Esophagus squamous epithelium (tissue), 5 donors: ENCODE results near the gene GALM. TPM values are rescaled to one million over a fixed set of nuclear protein-coding genes. Genes with fewer than 3 reads are reported as not detected.

Experiments used
- DNase-seq: peaks from one replicate; lab custom pipeline; 2025; lab: John Stamatoyannopoulos, UW
- H3K27ac ChIP-seq, 4 donors: fragments of 200-600 bp; sonication (generic); one replicate each; pipeline ENCODE4 v1.5.1; 2016 to 2019; ENCODE audit warnings: mild to moderate bottlenecking in 1 of 4
- H3K27me3 ChIP-seq, 4 donors: fragments of 200-600 bp; sonication (generic); 1 replicate in 3 of 4; 2 replicates in 1 of 4; pipeline versions ENCODE4 v1.5.1 to v1.6.0; 2017 to 2021; ENCODE audit warnings: antibody characterized with exemption in 1 of 4
- H3K36me3 ChIP-seq, 3 donors: fragments of 200-600 bp; sonication (generic); one replicate each; pipeline ENCODE4 v1.5.1; 2016 to 2019
- H3K4me1 ChIP-seq, 3 donors: fragments of 200-600 bp; sonication (generic); one replicate each; pipeline ENCODE4 v1.5.1; 2017 to 2019
- H3K4me3 ChIP-seq, 4 donors: fragments of 200-600 bp; sonication (generic); 1 replicate in 3 of 4; 2 replicates in 1 of 4; pipeline ENCODE4 v1.5.1; 2016 to 2019; ENCODE audit warnings: mild to moderate bottlenecking in 2 of 4, moderate library complexity in 1 of 4
- H3K9me3 ChIP-seq, 3 donors: fragments of 200-600 bp; sonication (generic); one replicate each; pipeline ENCODE4 v1.5.1; 2016 to 2019
- intact Hi-C: fragments of 100-400 bp; cut with DNase I; formaldehyde crosslinking; loops from one replicate; pipeline ENCODE4 v1.15.0; 2022
- total RNA-seq, 4 donors: library from RNA; depleted of rRNA; stranded (reverse); fragments of >200 nt; gene quantifications; one replicate each; pipeline ENCODE4 v1.1.0, GENCODE V29; 2016
- TF ChIP-seq, protein P1 (sequence below), 6 experiments: fragments of 450-650 bp in 4 of 6; fragments of 200-600 bp in 2 of 6; sonication (generic) in 2 of 6; IDR thresholded peaks; one replicate each; pipeline ENCODE4 v1.5.1; 2016 to 2019; ENCODE audit warnings: antibody characterized with exemption in 6 of 6, mild to moderate bottlenecking in 4 of 6, moderate library complexity in 4 of 6
- donor health status: DM: yes; HTN: yes; CAD: no.

Gene GALM
- total RNA-seq, 4 donors from 2014 or later, result 2.6 to 10.5 (median 4.8) TPM

DNA sequence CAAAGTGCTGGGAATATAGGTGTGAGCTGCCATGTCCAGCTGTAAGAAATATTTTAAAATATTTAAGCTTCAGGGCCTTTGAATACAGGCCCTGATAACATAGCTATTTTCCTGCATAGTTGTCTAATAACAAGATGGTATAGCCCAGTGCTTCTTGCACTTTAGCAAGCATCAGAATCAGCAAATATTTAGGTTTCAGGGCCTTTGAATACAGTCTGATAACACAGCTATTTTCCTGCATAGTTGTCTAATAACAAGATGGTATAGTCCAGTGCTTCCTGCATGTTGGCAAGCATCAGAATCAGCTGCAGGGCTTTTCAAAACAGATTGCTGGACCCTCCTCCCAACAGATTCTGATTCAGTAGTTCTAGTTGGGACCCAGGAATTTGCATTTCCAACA is 117.7 kb downstream of the GALM start:
- Histone ChIP-seq H3K27me3 (no peaks in the 10 kb centered on the region), H3K4me3 (no peak overlapping the region), H3K27ac (no peak overlapping the region), H3K36me3 (peaks cover 0 to 29% (median 5%) of the 10 kb centered on the region in 3 donors), H3K9me3 (no peaks in the 10 kb centered on the region), H3K4me1 (peaks cover 0 to 13% (median 3%) of the 10 kb centered on the region in 3 donors)
- no peak for DNase-seq
- intact Hi-C loops, result no loop called here
- TF ChIP-seq, protein P1, sequence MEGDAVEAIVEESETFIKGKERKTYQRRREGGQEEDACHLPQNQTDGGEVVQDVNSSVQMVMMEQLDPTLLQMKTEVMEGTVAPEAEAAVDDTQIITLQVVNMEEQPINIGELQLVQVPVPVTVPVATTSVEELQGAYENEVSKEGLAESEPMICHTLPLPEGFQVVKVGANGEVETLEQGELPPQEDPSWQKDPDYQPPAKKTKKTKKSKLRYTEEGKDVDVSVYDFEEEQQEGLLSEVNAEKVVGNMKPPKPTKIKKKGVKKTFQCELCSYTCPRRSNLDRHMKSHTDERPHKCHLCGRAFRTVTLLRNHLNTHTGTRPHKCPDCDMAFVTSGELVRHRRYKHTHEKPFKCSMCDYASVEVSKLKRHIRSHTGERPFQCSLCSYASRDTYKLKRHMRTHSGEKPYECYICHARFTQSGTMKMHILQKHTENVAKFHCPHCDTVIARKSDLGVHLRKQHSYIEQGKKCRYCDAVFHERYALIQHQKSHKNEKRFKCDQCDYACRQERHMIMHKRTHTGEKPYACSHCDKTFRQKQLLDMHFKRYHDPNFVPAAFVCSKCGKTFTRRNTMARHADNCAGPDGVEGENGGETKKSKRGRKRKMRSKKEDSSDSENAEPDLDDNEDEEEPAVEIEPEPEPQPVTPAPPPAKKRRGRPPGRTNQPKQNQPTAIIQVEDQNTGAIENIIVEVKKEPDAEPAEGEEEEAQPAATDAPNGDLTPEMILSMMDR (IDR thresholded peaks at IDR 0.05), result no peak

Other genes with a start within 250 kb of the GALM start
- gene HNRNPLL, start 63.2 kb upstream of the GALM start, total RNA-seq, result 10 to 100 TPM; 11.9 to 38.1 (median 20.0) TPM
- gene SRSF7, start 85.2 kb downstream of the GALM start, total RNA-seq, result 100 to 1,000 TPM in 2 of 4 donors, 10 to 100 TPM in 2; 57.0 to 127 (median 103) TPM
- gene GEMIN6, start 112.1 kb downstream of the GALM start, total RNA-seq, result 1 to 10 TPM; 3.7 to 7.2 (median 4.9) TPM
- gene DHX57, start 209.8 kb downstream of the GALM start, total RNA-seq, result 10 to 100 TPM in 2 of 4 donors, 1 to 10 TPM in 2; 7.1 to 13.5 (median 10.1) TPM
- 10 to 100 TPM in 2 of 4 donors, 1 to 10 TPM in 2; 6.1 to 14.9 (median 10.6) TPM for gene MORN2, start 209.9 kb downstream of the GALM start, total RNA-seq
- under 1 TPM; 0.04 to 0.49 (median 0.35) TPM for gene ARHGEF33, start 223.8 kb downstream of the GALM start, total RNA-seq